ENCODE measurements around the gene KLHL29.

The KLHL29 gene

GRCh38 chr2:23536326-23536725 is 151.3 kb downstream of the KLHL29 start:
- DNase-seq, result no peak

GRCh38 chr2:23537991-23538390 is 153.0 kb downstream of the KLHL29 start:
- no peak for DNase-seq

- no peak for DNase-seq
Observed at GRCh38 chr2:23538566-23538965, 153.6 kb downstream of the KLHL29 start.

GRCh38 chr2:23540804-23541360 is 155.9 kb downstream of the KLHL29 start:
- DNase-seq, result no peak

GRCh38 chr2:23541503-23542229 is 156.7 kb downstream of the KLHL29 start:
- DNase-seq, result no peak

GRCh38 chr2:23542230-23542789 is 157.3 kb downstream of the KLHL29 start:
- no peak for DNase-seq

GRCh38 chr2:23543302-23543701 is 158.3 kb downstream of the KLHL29 start:
- no peak for DNase-seq

- no peak for DNase-seq
Observed at GRCh38 chr2:23543728-23544127, 158.7 kb downstream of the KLHL29 start.

- DNase-seq, result no peak
Observed at GRCh38 chr2:23544589-23545295, 159.8 kb downstream of the KLHL29 start.

- no peak for DNase-seq
Observed at GRCh38 chr2:23545396-23545795, 160.4 kb downstream of the KLHL29 start.

GRCh38 chr2:23545811-23546210 is 160.8 kb downstream of the KLHL29 start:
- no peak for DNase-seq

- DNase-seq, result no peak
Observed at GRCh38 chr2:23546913-23547312, 161.9 kb downstream of the KLHL29 start.

- no peak for DNase-seq
Observed at GRCh38 chr2:23547725-23548124, 162.7 kb downstream of the KLHL29 start.

- DNase-seq, result no peak
Observed at GRCh38 chr2:23548143-23548769, 163.3 kb downstream of the KLHL29 start.

- no peak for DNase-seq
Observed at GRCh38 chr2:23549051-23549450, 164.1 kb downstream of the KLHL29 start.

- DNase-seq, result no peak
Observed at GRCh38 chr2:23549821-23550530, 165.0 kb downstream of the KLHL29 start.

GRCh38 chr2:23550553-23550952 is 165.6 kb downstream of the KLHL29 start:
- DNase-seq, result no peak

GRCh38 chr2:23551875-23552274 is 166.9 kb downstream of the KLHL29 start:
- DNase-seq, result no peak

- no peak for DNase-seq
Observed at GRCh38 chr2:23553561-23553960, 168.6 kb downstream of the KLHL29 start.

- DNase-seq, result no peak
Observed at GRCh38 chr2:23554054-23554697, 169.2 kb downstream of the KLHL29 start.

GRCh38 chr2:23555944-23556343 is 171.0 kb downstream of the KLHL29 start:
- no peak for DNase-seq

GRCh38 chr2:23556929-23557328 is 171.9 kb downstream of the KLHL29 start:
- no peak for DNase-seq

Data from stimulated activated CD4-positive, alpha-beta T cell treated with anti-CD3 and anti-CD28 coated beads, Interleukin-12 subunit alpha, Interleukin-12 subunit beta, amount 100 ng/mL, for 4 hours (primary cell).